ENCODE measurements around the gene WWOX.

Gene WWOX

DNA sequence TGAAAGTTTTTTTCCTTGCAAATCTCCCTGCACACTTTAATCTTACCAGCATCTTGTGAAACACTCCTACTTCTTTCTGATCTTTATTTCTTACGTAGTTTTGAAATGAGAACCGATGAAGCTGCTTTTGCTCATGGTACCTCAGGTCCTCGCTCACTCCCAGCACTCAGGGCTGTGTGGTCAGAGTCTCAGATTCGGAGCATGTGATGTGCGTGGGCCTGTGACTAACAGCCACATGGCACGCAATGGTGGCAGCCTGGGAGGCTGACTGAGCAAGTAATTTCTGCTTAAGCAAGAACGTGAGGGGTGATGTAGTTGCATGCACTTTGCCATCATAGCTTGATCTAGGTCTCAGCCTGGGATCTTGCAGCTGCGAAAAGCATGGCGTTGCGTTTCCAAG lies 876.8 kb downstream of the WWOX start:
- Mint-ChIP-seq H3K36me3 (ENCODE audit: low read depth) (no peaks in the 10 kb centered on the region), H3K4me1 (ENCODE audit: low read depth) (no peaks in the 10 kb centered on the region), H3K27me3 (ENCODE audit: low read depth) (no peaks in the 10 kb centered on the region), H3K4me3 (no peak overlapping the region), H3K27ac (no peak overlapping the region), H3K9me3 (no peaks in the 10 kb centered on the region)
- DNase-seq (ENCODE audit: low spot score), result peak; percentile 10

DNA sequence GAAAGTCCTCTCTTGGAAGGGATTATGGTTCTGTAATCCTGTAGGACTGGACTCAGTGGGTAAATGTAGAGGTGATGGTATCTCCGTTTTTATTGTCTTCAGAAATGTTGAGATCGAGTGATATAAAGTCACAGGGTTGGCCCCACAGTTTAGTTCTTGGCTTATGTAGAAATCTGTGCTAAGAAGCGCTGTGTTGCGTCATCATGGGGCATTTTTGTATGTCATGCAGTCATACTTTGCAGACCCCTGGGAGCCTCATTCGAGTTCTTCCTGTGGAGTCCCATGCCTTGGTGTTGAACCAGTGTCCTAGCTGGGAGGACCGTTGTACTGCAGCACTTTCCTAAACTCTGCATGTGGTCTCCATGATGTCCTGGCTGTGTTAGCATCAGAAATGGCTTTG lies 881.4 kb downstream of the WWOX start:
- Mint-ChIP-seq H3K4me1 (ENCODE audit: low read depth) (no peaks in the 10 kb centered on the region), H3K36me3 (ENCODE audit: low read depth) (no peaks in the 10 kb centered on the region)

DNA sequence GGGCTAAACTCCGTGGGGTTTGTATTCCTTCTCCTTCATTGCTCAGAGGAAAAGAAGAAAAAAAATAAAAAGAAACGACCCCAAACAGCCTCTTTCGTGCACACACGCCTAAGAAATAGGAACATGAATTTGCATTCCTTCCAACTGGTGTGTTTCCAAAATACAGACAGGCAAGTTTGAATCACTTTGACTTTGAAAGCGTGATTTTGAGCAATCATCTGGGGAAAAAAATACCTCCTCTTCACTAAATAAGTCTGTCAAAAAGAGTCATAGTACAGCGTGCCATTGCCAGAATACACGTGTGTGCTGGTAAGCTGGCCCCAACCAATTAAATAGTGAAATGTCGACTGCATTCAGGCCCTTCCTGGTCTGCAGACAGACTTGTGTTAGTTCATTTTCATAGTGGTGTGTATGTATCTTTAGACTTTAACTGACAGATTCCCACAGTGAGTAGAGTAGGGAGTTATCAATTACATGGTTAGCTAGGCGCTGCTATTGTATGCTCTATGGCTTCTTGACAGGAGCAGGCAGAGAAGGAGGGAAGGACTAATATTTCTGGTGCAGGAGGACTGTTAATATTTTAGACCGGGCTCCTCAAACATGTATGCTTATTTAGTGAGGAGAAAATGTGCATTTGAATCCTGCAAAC lies 882.8 kb downstream of the WWOX start:
- Mint-ChIP-seq H3K4me3 (no peak overlapping the region), H3K9me3 (no peaks in the 10 kb centered on the region), H3K27ac (no peak overlapping the region), H3K4me1 (ENCODE audit: low read depth) (no peaks in the 10 kb centered on the region), H3K27me3 (ENCODE audit: low read depth) (no peaks in the 10 kb centered on the region), H3K36me3 (ENCODE audit: low read depth) (no peaks in the 10 kb centered on the region)
- DNase-seq (ENCODE audit: low spot score), result no peak

More for the DNA sequence above, 881.4 kb downstream of the WWOX start:
- Mint-ChIP-seq H3K27ac (no peak overlapping the region), H3K4me3 (no peak overlapping the region), H3K9me3 (no peaks in the 10 kb centered on the region), H3K27me3 (ENCODE audit: low read depth) (no peaks in the 10 kb centered on the region)
- DNase-seq (ENCODE audit: low spot score), result no peak

DNA sequence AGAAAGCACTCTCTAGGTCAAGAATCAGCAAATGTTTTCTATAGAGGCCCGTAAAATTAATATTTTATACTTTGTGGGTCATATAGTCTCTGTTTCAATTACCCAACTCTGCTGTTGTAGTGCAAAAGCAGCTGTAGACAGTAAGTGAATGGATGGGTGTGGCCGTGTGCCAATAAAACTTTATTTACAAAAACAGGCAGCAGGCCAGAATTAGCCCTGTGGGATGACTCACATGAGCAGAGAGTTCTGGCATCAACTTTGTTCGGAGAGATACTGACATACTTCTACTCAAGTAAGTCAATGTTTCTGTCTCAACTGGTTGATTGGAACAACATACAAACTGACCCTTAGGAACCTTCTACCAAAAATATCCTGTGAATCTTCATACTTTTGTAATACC lies 884.9 kb downstream of the WWOX start:
- no peaks in the 10 kb centered on the region for H3K27me3 Mint-ChIP-seq (ENCODE audit: low read depth)
- H3K4me3 Mint-ChIP-seq, result no peak overlapping the region

DNA sequence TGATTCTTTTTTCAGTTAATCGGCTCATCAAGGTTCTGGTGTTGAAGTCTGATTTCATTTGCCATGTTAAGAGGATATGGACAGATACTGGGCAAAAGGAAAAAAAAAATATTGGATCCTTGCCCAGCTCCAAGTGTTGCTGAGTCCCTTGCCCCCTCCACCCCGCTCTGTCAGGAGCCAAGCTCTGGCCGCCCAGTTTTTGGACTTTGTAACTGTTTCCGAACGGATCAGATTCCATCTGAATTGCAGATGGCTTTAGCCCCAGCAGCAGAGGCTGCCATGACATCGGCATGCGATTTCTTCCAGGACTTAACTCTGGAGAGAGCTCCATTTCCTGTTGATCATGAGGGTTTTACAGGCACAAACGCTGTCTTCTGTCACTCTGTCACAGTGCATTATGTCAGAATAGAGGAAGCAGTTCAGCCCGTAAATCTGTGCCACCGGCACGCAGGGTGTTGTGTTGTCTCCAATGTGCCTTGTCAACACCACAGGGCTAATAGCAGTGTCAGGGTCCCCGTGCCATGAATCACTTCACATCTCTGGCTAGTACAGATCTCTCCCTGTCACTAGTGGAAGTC lies 885.5 kb downstream of the WWOX start:
- Mint-ChIP-seq H3K27me3 (ENCODE audit: low read depth) (no peaks in the 10 kb centered on the region), H3K4me3 (no peak overlapping the region), H3K36me3 (ENCODE audit: low read depth) (no peaks in the 10 kb centered on the region), H3K27ac (no peak overlapping the region), H3K9me3 (no peaks in the 10 kb centered on the region), H3K4me1 (ENCODE audit: low read depth) (no peaks in the 10 kb centered on the region)
- DNase-seq (ENCODE audit: low spot score), result no peak

More for the DNA sequence above, 884.9 kb downstream of the WWOX start:
- Mint-ChIP-seq H3K4me1 (ENCODE audit: low read depth) (no peaks in the 10 kb centered on the region), H3K36me3 (ENCODE audit: low read depth) (no peaks in the 10 kb centered on the region), H3K27ac (no peak overlapping the region), H3K9me3 (no peaks in the 10 kb centered on the region)
- no peak for DNase-seq (ENCODE audit: low spot score)

DNA sequence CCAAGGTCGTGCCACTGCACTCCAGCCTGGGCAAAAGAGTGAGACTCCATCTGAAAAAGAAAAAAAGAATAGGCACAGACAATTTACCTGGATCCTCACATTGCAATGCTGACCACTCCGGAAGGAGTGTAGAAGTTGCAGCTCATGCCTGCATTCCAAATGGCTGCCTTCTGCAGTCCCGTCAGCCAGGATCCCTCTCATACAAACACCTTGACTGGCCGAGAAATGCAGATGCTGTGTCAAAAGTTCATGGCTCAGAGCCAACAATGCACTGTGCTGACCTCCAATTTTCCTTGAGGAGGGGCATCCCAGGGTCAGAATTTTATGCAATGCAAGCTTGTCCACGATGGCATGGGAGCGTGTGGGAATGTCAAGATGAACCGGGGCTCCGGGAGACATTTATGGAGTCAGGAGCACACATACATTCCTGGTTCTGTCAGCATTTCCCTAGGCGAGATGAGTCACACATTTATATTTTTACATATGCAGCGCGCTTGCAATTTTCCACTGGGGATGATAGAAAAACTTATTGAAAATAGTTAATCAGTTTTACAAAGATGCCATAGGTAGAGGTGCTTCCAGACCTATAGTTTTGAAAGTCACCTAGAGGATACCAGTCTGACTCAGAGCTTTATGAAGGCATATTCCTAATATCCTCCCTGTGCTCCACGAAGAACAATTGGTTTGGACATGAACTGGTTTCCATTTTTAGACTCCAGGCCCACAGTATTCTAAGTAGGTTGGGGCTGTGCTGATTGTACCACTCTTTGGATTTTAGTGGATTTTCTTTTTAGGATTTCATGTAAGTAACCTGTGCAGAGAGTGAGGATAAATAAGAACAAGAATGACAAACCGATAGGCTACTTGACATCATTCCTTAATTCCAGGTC lies 886.5 kb downstream of the WWOX start:
- Mint-ChIP-seq H3K36me3 (ENCODE audit: low read depth) (no peaks in the 10 kb centered on the region), H3K4me3 (no peak overlapping the region), H3K4me1 (ENCODE audit: low read depth) (no peaks in the 10 kb centered on the region), H3K27me3 (ENCODE audit: low read depth) (no peaks in the 10 kb centered on the region), H3K9me3 (no peaks in the 10 kb centered on the region), H3K27ac (no peak overlapping the region)
- no peak for DNase-seq (ENCODE audit: low spot score)

DNA sequence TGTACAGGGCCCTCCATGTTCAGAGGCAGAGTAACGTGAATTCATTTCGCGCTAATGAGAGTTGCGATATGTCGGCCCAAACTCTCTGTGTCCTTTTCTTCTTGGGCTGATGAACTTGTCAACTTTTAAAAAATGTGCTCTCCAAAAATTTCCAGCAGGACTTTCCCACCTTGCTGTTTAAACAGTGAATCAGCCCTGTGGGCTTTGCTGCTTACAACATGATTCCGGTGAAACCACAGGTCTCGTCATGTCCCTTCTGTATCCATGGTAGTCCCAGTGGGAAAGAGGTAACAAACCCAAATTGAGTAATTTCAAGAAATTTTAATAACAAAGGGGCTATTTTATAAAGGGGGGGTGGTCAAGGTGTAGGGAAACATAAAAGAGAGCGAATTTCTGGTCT lies 888.2 kb downstream of the WWOX start:
- H3K9me3 Mint-ChIP-seq, result no peaks in the 10 kb centered on the region
- H3K4me1 Mint-ChIP-seq (ENCODE audit: low read depth), result no peaks in the 10 kb centered on the region
- DNase-seq (ENCODE audit: low spot score), result no peak
- no peak overlapping the region for H3K27ac Mint-ChIP-seq
- no peak overlapping the region for H3K4me3 Mint-ChIP-seq
- no peaks in the 10 kb centered on the region for H3K27me3 Mint-ChIP-seq (ENCODE audit: low read depth)
- no peaks in the 10 kb centered on the region for H3K36me3 Mint-ChIP-seq (ENCODE audit: low read depth)

DNA sequence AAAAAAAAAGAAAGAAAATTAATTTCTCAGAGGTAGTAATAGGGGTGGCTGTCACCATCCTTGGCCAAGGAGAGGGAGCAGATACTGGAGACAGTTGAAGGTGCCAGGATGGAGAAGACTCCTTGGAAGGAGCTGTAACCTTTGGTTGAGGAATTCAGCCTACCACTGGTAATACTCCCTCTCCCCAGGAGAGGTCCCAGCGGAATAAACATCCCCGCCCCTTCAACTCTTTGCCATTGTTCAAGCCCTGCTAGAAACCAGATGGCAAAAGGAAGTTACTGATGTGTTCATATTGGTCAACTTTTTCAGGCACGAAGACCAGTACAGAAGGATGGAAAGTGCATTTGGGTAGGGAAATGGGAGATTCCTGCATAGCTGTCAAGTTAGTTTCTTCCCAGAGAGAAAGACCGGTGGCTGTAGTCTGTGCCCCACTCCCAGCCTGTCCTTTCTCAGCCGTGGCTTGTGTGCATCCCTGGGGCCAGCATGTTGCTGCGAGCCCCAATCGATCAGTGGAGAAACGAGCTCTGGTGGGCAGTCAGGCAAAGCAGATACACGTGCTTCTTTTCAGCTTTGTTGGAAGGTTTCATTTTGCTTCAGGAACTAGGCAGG lies 889.0 kb downstream of the WWOX start:
- Mint-ChIP-seq H3K4me3 (no peak overlapping the region), H3K27ac (no peak overlapping the region)

DNA sequence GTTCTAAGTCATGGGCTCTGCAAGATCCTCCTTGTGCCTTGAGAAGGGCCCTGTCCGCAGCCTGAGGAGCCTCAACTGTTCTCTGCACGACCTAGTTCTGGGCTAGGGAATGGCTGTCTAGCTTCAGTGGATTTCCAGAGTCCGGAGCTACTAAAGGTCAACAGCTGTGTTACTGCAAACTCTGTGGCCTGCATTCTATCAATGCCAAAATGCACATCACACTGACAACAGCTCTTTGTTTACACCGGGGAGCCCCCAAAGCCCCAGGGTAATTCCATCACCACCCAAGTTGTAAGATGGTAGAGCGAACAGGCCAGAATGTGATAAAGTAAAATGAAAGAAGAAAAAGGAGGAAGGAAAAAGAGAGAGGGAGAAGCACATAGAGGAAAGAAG lies 890.9 kb downstream of the WWOX start:
- no peaks in the 10 kb centered on the region for H3K36me3 Mint-ChIP-seq (ENCODE audit: low read depth)
- H3K4me3 Mint-ChIP-seq, result no peak overlapping the region
- no peak overlapping the region for H3K27ac Mint-ChIP-seq
- H3K9me3 Mint-ChIP-seq, result no peaks in the 10 kb centered on the region
- H3K4me1 Mint-ChIP-seq (ENCODE audit: low read depth), result peaks cover 4% of the 10 kb centered on the region
- DNase-seq (ENCODE audit: low spot score), result no peak
- no peaks in the 10 kb centered on the region for H3K27me3 Mint-ChIP-seq (ENCODE audit: low read depth)

More for the DNA sequence above, 889.0 kb downstream of the WWOX start:
- Mint-ChIP-seq H3K9me3 (no peaks in the 10 kb centered on the region), H3K4me1 (ENCODE audit: low read depth) (no peaks in the 10 kb centered on the region), H3K36me3 (ENCODE audit: low read depth) (no peaks in the 10 kb centered on the region), H3K27me3 (ENCODE audit: low read depth) (no peaks in the 10 kb centered on the region)
- no peak for DNase-seq (ENCODE audit: low spot score)

DNA sequence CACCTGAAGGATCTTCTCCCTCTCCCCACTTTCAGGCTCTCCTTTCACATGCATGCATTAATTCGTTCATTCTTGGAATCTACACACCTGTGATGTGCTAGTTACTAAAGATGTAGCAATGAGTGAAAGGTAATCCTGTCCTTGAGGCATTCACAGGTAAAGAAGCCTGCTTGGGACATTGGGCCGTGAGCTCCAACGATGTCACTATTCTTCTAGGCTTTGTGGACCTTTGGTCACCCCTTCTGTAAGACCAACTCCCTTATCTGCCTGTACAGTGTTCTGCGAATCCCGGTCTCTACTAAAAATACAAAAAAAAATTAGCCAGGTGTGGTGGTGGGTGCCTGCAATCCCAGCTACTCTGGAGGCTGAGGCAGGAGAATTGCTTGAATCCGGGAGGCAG lies 892.5 kb downstream of the WWOX start:
- Mint-ChIP-seq H3K27ac (no peak overlapping the region), H3K9me3 (no peaks in the 10 kb centered on the region), H3K4me3 (no peak overlapping the region), H3K36me3 (ENCODE audit: low read depth) (no peaks in the 10 kb centered on the region), H3K27me3 (ENCODE audit: low read depth) (no peaks in the 10 kb centered on the region), H3K4me1 (ENCODE audit: low read depth) (peaks cover 10% of the 10 kb centered on the region)
- no peak for DNase-seq (ENCODE audit: low spot score)

DNA sequence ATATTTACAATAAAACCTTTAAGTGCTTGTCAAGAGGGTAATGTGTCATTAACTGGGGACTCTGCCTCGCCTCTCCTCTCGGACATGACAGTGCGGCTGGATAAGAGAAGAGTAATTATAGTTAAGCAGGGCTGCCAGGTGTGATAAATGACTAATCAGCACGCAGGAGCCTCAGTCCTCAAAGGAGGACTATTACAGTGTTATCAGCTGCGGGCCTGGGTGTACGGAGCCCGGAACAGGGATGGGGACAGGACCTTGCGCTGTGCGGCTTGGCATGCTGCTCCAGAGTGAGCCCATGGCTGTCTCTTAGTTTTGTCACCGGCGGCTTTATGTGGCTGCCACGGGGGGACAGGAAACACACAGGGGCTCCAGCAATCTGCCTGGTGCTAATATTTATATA lies 893.9 kb downstream of the WWOX start:
- Mint-ChIP-seq H3K27me3 (ENCODE audit: low read depth) (no peaks in the 10 kb centered on the region), H3K36me3 (ENCODE audit: low read depth) (no peaks in the 10 kb centered on the region), H3K9me3 (no peaks in the 10 kb centered on the region), H3K4me1 (ENCODE audit: low read depth) (peaks cover 11% of the 10 kb centered on the region), H3K27ac (no peak overlapping the region), H3K4me3 (no peak overlapping the region)
- no peak for DNase-seq (ENCODE audit: low spot score)

DNA sequence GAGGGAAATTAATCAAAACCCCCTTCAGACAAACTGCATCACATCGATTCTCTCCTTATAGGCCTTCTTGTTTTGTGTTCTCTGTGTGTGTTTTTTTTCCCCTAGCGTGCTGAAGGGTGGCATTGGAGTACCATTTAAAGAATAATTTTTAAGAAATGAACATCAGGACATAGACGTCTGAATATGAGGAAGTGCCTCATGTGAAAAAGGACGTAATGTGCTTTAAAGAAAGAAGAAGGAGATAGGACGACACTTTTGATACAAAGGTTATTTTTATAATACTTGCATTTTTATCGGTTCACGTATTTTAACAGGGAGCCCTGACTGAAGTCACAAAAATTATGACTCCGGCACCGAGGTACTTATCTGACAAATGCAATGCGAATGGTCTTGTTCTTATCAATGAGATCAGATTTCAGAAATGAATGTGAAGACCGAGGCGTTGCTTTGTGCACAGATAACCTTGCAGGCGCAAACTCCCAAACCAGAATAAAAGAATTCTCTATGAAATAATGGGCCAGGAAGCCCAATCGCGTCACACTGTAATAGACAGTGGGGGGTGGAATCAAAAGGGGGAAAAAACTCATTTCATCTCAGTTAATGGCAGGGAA lies 894.8 kb downstream of the WWOX start:
- no peak overlapping the region for H3K4me3 Mint-ChIP-seq
- H3K27me3 Mint-ChIP-seq (ENCODE audit: low read depth), result no peaks in the 10 kb centered on the region
- DNase-seq (ENCODE audit: low spot score), result no peak
- peaks cover 11% of the 10 kb centered on the region for H3K4me1 Mint-ChIP-seq (ENCODE audit: low read depth)
- no peaks in the 10 kb centered on the region for H3K36me3 Mint-ChIP-seq (ENCODE audit: low read depth)
- no peaks in the 10 kb centered on the region for H3K9me3 Mint-ChIP-seq
- no peak overlapping the region for H3K27ac Mint-ChIP-seq

DNA sequence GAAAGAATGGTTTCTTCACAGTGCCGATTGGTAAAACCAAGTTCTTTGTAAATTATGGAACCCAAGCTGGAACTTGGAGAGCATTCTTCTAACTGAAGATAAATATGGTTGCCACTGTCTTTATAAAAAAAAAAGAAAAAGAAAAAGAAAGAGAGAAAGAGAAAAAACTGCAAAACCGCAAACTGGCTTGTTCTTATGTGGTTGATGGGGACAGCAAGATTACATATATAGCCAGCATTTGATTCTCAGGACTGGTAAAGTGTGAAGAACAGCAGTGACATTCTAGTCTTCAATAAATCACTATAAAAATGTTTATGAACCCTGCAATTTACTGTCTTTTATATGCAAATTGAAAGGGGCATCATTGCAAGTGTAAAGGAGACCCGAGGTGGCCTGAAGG lies 896.0 kb downstream of the WWOX start:
- Mint-ChIP-seq H3K27me3 (ENCODE audit: low read depth) (no peaks in the 10 kb centered on the region), H3K27ac (no peak overlapping the region), H3K4me1 (ENCODE audit: low read depth) (peaks cover 11% of the 10 kb centered on the region), H3K9me3 (no peaks in the 10 kb centered on the region), H3K36me3 (ENCODE audit: low read depth) (no peaks in the 10 kb centered on the region), H3K4me3 (no peak overlapping the region)
- DNase-seq (ENCODE audit: low spot score), result no peak

DNA sequence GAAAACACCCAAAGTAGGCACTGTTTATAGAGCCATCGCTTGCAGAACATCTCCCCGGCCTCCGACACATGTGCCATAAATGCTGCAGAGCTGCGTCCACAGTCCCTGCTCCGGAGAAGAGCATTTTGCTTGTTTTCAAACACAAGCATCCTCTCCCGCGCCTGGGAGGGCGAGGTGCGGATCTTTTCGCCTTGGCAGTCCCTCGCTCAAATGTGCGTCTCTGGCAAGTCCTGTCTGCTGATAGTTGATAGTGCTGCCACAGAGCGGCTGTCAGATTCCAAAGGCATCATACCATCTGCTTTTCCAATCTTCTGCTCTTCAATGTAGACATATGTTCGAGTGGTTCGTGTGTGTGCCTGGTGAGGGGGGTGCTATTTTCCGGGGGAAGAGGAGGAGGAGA lies 897.3 kb downstream of the WWOX start:
- DNase-seq (ENCODE audit: low spot score), result no peak
- no peak overlapping the region for H3K4me3 Mint-ChIP-seq
- H3K4me1 Mint-ChIP-seq (ENCODE audit: low read depth), result peaks cover 11% of the 10 kb centered on the region
- H3K9me3 Mint-ChIP-seq, result no peaks in the 10 kb centered on the region
- no peak overlapping the region for H3K27ac Mint-ChIP-seq
- no peaks in the 10 kb centered on the region for H3K27me3 Mint-ChIP-seq (ENCODE audit: low read depth)
- H3K36me3 Mint-ChIP-seq (ENCODE audit: low read depth), result no peaks in the 10 kb centered on the region
